ENCODE data around the gene ITPK1.

- TF ChIP-seq POLR2A (IDR thresholded peaks at IDR 0.05) (no peak), CTCF (IDR thresholded peaks at IDR 0.05) (no peak)
Measured at GRCh38 chr14:93095742-93096510, 19.8 kb downstream of the ITPK1 start.

All from thyroid gland (tissue), 4 donors.